Testis (tissue), 2 donors: ENCODE results near the gene GSG1L.

Source experiments
- POLR2A ChIP-seq: fragments of 450-650 bp; IDR thresholded peaks from one replicate; pipeline ENCODE4 v1.6.1; 2017; ENCODE audit warnings: antibody characterized with exemption, mild to moderate bottlenecking, moderate library complexity
- TF ChIP-seq, protein P1 (sequence below), 3 experiments: fragments of 450-650 bp in 2 of 3; fragments of 200-600 bp in 1 of 3; sonication (generic) in 1 of 3; IDR thresholded peaks; one replicate each; pipeline ENCODE4 v1.5.1; 2016 to 2019; ENCODE audit warnings: antibody characterized with exemption in 3 of 3, mild to moderate bottlenecking in 2 of 3, moderate library complexity in 1 of 3

- TF ChIP-seq, protein P1, sequence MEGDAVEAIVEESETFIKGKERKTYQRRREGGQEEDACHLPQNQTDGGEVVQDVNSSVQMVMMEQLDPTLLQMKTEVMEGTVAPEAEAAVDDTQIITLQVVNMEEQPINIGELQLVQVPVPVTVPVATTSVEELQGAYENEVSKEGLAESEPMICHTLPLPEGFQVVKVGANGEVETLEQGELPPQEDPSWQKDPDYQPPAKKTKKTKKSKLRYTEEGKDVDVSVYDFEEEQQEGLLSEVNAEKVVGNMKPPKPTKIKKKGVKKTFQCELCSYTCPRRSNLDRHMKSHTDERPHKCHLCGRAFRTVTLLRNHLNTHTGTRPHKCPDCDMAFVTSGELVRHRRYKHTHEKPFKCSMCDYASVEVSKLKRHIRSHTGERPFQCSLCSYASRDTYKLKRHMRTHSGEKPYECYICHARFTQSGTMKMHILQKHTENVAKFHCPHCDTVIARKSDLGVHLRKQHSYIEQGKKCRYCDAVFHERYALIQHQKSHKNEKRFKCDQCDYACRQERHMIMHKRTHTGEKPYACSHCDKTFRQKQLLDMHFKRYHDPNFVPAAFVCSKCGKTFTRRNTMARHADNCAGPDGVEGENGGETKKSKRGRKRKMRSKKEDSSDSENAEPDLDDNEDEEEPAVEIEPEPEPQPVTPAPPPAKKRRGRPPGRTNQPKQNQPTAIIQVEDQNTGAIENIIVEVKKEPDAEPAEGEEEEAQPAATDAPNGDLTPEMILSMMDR (IDR thresholded peaks at IDR 0.05): no peak
- TF ChIP-seq POLR2A: no peak
Measured at GRCh38 chr16:28013392-28013791, 50.1 kb downstream of the GSG1L start.
